ENCODE data around the gene ORAI3. TPM values are rescaled to one million over a fixed set of nuclear protein-coding genes. Genes with fewer than 3 reads are reported as not detected.

ORAI3 gene
- total and polyA plus RNA-seq, 2 of the 13 experiments (the other 11 are each of a cell fraction or from before 2014, with no cell fraction given) = 11.4 to 32.0 TPM

DNA sequence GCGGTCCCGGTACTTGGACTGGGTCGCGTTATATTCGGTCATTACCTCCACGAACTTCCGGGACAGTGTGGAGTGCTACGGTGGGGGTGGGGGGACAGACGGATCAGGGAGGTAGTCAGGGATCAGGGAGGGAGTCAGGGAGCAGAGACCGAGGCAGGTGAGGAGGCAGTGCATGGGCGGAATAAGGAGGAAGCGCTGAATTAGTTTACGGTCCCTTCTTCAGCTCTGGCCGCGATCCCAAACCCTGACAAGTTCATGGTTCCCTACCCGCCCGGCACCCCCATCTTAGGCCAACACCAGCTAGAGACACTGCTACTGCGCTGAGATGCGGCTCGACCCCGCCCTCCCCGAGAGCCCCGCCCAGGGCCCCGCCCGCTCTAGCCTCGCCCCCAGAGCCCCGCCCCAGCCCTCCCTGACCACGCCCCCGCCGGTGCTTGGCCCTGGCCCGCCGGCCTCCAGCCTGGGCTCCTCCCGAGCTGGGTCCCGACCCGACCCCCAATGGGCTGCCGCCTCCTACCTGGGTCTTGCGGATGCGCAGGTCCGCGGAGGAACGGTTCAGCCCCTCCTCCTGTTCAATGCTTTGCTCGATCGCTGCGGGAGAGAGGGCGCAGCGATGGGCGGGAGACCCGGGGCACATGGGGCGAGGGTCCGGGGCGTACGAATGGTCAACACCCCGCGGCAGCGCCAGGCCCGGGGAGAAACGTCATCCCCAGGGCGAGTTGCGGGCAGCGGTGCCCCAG lies 48.3 kb downstream of the ORAI3 start (continued):
- TF ChIP-seq EZH2 (conservative IDR thresholded peaks at IDR 0.05; ENCODE audit: low read depth, low read length) (no peak), SCMH1 (CRISPR knock-in tag; IDR thresholded peaks at IDR 0.05; ENCODE audit: borderline replicate concordance) (no peak), REL (CRISPR knock-in tag; conservative IDR thresholded peaks at IDR 0.05) (no peak; the same call in 1 of the 2 replicates), ZNF367 (CRISPR knock-in tag; IDR thresholded peaks at IDR 0.05; ENCODE audit: borderline replicate concordance) (no peak), IKZF1 (IDR thresholded peaks at IDR 0.05) (no peak)
- TF ChIP-seq, protein P1, sequence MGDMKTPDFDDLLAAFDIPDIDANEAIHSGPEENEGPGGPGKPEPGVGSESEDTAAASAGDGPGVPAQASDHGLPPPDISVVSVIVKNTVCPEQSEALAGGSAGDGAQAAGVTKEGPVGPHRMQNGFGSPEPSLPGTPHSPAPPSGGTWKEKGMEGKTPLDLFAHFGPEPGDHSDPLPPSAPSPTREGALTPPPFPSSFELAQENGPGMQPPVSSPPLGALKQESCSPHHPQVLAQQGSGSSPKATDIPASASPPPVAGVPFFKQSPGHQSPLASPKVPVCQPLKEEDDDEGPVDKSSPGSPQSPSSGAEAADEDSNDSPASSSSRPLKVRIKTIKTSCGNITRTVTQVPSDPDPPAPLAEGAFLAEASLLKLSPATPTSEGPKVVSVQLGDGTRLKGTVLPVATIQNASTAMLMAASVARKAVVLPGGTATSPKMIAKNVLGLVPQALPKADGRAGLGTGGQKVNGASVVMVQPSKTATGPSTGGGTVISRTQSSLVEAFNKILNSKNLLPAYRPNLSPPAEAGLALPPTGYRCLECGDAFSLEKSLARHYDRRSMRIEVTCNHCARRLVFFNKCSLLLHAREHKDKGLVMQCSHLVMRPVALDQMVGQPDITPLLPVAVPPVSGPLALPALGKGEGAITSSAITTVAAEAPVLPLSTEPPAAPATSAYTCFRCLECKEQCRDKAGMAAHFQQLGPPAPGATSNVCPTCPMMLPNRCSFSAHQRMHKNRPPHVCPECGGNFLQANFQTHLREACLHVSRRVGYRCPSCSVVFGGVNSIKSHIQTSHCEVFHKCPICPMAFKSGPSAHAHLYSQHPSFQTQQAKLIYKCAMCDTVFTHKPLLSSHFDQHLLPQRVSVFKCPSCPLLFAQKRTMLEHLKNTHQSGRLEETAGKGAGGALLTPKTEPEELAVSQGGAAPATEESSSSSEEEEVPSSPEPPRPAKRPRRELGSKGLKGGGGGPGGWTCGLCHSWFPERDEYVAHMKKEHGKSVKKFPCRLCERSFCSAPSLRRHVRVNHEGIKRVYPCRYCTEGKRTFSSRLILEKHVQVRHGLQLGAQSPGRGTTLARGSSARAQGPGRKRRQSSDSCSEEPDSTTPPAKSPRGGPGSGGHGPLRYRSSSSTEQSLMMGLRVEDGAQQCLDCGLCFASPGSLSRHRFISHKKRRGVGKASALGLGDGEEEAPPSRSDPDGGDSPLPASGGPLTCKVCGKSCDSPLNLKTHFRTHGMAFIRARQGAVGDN (CRISPR knock-in tag; IDR thresholded peaks at IDR 0.05) = peak; percentile 85
- TF ChIP-seq, protein P2, sequence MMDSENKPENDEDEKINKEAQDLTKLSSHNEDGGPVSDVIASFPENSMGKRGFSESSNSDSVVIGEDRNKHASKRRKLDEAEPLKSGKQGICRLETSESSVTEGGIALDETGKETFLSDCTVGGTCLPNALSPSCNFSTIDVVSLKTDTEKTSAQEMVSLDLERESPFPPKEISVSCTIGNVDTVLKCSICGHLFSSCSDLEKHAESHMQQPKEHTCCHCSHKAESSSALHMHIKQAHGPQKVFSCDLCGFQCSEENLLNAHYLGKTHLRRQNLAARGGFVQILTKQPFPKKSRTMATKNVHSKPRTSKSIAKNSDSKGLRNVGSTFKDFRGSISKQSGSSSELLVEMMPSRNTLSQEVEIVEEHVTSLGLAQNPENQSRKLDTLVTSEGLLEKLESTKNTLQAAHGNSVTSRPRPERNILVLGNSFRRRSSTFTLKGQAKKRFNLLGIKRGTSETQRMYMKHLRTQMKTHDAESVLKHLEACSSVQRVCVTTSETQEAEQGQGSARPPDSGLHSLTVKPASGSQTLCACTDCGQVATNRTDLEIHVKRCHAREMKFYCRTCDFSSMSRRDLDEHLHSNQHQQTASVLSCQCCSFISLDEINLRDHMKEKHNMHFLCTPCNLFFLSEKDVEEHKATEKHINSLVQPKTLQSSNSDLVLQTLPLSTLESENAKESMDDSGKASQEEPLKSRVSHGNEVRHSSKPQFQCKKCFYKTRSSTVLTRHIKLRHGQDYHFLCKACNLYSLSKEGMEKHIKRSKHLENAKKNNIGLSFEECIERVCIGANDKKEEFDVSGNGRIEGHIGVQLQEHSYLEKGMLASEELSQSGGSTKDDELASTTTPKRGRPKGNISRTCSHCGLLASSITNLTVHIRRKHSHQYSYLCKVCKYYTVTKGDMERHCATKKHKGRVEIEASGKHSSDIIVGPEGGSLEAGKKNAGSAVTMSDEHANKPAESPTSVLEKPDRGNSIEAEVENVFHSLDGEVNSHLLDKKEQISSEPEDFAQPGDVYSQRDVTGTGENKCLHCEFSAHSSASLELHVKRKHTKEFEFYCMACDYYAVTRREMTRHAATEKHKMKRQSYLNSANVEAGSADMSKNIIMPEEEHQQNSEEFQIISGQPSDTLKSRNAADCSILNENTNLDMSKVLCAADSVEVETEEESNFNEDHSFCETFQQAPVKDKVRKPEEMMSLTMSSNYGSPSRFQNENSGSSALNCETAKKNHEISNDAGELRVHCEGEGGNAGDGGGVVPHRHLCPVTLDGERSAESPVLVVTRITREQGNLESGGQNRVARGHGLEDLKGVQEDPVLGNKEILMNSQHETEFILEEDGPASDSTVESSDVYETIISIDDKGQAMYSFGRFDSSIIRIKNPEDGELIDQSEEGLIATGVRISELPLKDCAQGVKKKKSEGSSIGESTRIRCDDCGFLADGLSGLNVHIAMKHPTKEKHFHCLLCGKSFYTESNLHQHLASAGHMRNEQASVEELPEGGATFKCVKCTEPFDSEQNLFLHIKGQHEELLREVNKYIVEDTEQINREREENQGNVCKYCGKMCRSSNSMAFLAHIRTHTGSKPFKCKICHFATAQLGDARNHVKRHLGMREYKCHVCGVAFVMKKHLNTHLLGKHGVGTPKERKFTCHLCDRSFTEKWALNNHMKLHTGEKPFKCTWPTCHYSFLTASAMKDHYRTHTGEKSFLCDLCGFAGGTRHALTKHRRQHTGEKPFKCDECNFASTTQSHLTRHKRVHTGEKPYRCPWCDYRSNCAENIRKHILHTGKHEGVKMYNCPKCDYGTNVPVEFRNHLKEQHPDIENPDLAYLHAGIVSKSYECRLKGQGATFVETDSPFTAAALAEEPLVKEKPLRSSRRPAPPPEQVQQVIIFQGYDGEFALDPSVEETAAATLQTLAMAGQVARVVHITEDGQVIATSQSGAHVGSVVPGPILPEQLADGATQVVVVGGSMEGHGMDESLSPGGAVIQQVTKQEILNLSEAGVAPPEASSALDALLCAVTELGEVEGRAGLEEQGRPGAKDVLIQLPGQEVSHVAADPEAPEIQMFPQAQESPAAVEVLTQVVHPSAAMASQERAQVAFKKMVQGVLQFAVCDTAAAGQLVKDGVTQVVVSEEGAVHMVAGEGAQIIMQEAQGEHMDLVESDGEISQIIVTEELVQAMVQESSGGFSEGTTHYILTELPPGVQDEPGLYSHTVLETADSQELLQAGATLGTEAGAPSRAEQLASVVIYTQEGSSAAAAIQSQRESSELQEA (CRISPR knock-in tag; IDR thresholded peaks at IDR 0.05; ENCODE audit: not compliant biosample characterization) = no peak
- TF ChIP-seq, protein P3, sequence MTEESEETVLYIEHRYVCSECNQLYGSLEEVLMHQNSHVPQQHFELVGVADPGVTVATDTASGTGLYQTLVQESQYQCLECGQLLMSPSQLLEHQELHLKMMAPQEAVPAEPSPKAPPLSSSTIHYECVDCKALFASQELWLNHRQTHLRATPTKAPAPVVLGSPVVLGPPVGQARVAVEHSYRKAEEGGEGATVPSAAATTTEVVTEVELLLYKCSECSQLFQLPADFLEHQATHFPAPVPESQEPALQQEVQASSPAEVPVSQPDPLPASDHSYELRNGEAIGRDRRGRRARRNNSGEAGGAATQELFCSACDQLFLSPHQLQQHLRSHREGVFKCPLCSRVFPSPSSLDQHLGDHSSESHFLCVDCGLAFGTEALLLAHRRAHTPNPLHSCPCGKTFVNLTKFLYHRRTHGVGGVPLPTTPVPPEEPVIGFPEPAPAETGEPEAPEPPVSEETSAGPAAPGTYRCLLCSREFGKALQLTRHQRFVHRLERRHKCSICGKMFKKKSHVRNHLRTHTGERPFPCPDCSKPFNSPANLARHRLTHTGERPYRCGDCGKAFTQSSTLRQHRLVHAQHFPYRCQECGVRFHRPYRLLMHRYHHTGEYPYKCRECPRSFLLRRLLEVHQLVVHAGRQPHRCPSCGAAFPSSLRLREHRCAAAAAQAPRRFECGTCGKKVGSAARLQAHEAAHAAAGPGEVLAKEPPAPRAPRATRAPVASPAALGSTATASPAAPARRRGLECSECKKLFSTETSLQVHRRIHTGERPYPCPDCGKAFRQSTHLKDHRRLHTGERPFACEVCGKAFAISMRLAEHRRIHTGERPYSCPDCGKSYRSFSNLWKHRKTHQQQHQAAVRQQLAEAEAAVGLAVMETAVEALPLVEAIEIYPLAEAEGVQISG (CRISPR knock-in tag; IDR thresholded peaks at IDR 0.05) = peak; percentile 59; the same call in 1 of the 2 replicates
- TF ChIP-seq, protein P4, sequence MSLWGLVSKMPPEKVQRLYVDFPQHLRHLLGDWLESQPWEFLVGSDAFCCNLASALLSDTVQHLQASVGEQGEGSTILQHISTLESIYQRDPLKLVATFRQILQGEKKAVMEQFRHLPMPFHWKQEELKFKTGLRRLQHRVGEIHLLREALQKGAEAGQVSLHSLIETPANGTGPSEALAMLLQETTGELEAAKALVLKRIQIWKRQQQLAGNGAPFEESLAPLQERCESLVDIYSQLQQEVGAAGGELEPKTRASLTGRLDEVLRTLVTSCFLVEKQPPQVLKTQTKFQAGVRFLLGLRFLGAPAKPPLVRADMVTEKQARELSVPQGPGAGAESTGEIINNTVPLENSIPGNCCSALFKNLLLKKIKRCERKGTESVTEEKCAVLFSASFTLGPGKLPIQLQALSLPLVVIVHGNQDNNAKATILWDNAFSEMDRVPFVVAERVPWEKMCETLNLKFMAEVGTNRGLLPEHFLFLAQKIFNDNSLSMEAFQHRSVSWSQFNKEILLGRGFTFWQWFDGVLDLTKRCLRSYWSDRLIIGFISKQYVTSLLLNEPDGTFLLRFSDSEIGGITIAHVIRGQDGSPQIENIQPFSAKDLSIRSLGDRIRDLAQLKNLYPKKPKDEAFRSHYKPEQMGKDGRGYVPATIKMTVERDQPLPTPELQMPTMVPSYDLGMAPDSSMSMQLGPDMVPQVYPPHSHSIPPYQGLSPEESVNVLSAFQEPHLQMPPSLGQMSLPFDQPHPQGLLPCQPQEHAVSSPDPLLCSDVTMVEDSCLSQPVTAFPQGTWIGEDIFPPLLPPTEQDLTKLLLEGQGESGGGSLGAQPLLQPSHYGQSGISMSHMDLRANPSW (CRISPR knock-in tag; IDR thresholded peaks at IDR 0.05; ENCODE audit: borderline replicate concordance) = no peak; the same call in 1 of the 2 replicates
